ENCODE data around the gene ZNF433.
"Not testable (repeated sequence)": the region's sequence is repeated elsewhere in the genome, so short reads cannot be mapped to it uniquely, and the experiment has no call there.

ZNF433 gene

DNA sequence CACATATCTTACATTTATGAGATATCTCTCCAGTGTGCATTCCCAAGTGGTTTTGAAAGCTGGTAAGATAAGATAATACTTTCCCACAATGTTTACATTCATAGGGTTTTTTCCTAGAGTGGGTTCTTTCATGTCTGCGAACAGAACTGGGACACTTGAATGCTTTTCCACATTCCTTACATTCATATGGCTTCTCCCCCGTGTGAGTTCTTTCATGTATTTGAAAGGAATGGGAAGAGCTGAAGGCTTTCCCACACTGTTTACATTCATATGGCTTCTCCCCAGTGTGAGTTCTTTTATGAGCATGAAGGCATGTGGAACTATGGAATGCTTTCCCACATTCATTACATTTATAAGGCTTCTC is 19.7 kb downstream of the ZNF433 start:
- H3K27ac ChIP-seq: no peak overlapping the region
- TF ChIP-seq, protein P1, sequence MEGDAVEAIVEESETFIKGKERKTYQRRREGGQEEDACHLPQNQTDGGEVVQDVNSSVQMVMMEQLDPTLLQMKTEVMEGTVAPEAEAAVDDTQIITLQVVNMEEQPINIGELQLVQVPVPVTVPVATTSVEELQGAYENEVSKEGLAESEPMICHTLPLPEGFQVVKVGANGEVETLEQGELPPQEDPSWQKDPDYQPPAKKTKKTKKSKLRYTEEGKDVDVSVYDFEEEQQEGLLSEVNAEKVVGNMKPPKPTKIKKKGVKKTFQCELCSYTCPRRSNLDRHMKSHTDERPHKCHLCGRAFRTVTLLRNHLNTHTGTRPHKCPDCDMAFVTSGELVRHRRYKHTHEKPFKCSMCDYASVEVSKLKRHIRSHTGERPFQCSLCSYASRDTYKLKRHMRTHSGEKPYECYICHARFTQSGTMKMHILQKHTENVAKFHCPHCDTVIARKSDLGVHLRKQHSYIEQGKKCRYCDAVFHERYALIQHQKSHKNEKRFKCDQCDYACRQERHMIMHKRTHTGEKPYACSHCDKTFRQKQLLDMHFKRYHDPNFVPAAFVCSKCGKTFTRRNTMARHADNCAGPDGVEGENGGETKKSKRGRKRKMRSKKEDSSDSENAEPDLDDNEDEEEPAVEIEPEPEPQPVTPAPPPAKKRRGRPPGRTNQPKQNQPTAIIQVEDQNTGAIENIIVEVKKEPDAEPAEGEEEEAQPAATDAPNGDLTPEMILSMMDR (conservative IDR thresholded peaks at IDR 0.05): no peak
- TF ChIP-seq ZFX (IDR thresholded peaks at IDR 0.05): no peak

DNA sequence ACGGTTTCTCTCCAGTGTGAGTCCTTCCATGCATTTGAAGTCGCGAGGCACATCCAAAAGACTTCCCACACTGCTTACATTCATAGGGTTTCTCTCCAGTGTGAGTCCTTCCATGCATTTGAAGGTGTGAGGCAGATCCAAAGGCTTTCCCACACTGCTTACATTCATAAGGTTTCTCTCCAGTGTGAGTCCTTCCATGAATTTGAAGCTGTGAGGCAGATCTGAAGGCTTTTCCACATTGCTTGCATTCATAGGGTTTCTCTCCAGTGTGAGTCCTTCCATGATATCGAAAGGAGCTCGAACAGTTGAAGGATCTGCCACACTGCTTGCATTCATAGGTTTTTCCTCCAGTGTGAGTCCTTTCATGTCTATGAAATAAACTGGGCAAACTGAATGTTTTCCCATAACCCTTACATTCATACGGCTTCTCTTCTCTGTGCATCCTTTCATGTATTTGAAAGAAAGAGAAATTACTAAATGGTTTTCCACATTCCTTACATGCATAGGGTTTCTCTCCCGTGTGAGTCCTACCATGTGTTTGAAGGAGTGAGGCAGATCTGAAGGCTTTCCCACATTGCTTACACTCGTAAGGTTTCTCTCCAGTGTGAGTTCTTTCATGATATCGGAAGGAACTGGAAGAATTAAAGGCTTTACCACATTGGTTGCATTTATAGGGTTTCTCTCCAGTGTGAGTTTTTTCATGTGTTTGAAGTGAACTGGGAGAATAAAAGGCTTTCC is 20.3 kb downstream of the ZNF433 start:
- no peak for TF ChIP-seq ZFX (IDR thresholded peaks at IDR 0.05)
- TF ChIP-seq, protein P1 (conservative IDR thresholded peaks at IDR 0.05): no peak
- H3K27ac ChIP-seq: no peak overlapping the region

DNA sequence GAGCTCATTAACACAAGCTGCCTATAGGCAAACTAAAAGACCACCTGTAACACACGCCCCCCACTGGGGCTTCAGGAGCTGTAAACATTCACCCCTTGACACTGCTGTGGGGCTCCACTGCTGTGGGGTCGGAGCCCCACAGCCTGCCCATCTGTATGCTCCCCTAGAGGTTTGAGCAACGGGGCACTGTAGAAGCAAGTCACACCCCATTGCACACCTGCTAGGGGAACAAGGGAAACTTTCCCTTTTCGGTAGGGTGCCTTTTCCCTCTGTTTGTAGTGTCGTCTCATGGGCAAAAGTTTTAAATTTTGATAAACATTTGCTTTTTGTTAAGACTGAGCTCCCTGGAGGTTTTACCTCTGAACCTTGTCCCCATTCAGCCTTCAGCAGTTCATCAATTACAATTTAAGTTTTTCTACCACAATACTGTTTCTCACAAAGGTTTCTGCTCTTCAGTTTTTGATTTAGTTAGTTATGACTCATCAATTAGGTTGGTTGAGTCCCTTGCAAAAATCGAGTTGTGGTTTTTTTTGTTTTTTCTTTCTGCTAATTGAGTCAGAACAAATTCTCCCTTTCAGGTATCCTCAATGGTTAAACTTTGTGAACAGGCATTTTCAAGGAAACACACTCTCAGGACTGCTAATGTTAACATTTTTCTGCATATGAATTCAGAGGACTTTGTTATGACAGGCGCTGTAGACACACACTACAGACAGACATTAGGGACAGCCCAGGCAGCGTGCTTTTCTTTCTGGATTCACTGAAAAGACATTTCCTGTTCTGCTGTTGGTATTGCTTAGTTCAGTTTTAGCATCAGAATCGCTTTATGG is 35.1 kb downstream of the ZNF433 start:
- TF ChIP-seq ZFX (IDR thresholded peaks at IDR 0.05): no peak
- TF ChIP-seq, protein P1 (conservative IDR thresholded peaks at IDR 0.05): no peak
- H3K27ac ChIP-seq: no peak overlapping the region

DNA sequence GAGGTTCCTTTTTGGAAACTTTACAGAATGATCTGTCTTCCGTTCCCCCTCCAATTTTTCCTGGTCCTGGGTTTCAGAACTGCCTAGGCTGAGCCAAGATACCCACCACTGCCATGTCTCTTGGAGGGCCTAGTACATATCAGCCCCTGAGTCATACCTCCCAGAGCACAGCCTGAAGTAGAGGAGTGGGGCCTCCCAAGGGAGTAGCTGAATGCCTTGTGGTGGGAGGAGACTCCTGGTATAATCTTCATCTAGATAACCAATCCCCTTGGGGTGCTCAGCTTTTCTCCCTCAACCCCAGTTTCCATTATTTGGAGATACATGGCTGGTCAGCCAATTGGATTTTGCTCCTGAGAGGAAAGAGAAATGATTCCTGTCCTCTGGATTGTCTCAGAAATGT is 40.3 kb downstream of the ZNF433 start:
- TF ChIP-seq, protein P1 (conservative IDR thresholded peaks at IDR 0.05): no peak
- no peak for TF ChIP-seq ZFX (IDR thresholded peaks at IDR 0.05)
- H3K27ac ChIP-seq: no peak overlapping the region

DNA sequence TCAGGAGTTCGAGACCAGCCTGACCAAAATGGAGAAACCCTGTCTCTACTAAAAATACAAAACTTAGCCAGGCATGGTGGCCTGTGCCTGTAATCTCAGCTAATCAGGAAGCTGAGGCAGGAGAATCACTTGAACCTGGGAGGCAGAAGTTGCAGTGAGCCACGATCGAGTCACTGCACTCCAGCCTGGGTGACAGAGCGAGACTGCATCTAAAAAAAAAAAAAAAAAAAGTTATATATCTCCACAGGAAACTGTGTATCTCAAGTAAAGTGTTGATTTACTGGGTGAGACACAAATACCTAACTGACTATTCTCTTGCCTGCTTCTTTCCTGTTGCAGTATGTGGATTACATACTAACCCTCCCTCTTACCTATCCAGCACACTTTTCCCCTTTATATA is 43.6 kb downstream of the ZNF433 start:
- not testable (repeated sequence) for H3K27ac ChIP-seq

DNA sequence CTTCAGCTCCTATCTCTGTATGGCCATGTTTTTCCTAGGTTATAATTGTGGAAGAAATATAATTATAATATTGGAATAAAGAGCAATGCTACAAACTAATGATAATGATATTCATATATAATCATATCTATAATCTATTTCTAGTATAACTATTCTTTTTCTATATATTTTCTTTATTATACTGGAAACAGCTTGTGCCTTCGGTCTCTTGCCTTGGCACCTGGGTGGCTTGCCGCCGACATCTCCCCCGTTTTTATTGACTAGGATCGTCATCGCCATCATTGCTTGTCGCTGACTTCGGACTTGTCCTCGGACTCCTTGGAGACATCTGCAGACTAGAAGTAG is 46.4 kb downstream of the ZNF433 start:
- H3K27ac ChIP-seq: no peak overlapping the region
- no peak for TF ChIP-seq ZFX (IDR thresholded peaks at IDR 0.05)
- TF ChIP-seq, protein P1 (conservative IDR thresholded peaks at IDR 0.05): peak; percentile 63

DNA sequence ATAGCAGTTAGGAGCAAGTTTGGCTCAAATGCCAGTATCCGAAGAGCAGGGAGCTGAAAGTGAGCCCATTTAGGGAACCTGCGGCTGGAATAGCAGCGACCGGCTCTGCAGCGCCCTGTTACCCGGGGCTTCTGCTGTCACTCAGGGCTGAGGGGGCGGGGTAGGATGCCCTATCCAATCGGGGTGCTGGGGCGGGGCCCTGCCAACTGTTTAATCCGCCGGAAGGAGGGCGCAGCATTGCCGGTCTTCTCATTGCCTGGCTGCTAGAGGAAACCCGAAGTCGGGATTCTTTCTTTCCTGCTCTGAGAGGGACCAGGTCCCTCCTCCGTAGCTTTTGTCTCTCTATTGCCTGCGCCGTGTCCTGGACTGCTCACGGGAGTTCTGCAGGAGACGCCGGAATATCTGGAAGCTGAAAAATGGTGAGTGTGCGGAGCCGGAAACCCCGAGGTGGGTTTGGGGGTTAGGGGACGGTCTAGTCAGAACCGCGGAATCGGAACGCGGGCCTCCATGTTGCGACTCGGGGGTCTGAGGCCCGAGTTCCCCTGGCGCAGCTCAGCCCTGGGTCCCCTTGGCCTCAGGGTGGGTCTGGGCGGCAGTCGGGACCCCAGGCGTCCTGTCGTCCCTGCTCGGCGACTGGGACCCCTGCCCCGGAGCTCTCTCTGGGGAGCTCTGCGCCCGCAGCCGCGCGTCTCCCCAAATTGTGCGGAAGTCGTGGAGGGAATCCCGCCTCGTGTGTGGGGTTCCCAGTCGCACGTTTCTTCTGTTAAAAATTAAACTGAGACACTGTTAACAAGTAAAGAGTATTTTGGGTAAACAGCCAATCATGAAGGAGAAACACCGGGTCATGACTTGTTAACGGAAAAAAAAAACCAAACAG is 47.8 kb downstream of the ZNF433 start:
- TF ChIP-seq ZFX (IDR thresholded peaks at IDR 0.05): no peak
- TF ChIP-seq, protein P1 (conservative IDR thresholded peaks at IDR 0.05): no peak
- peak overlapping the region; percentile 59 for H3K27ac ChIP-seq

Data from C4-2B (cell line).